Right forelimb (tissue), 1 donor: Measurements from ENCODE around the gene HRH1.
"Not testable (repeated sequence)": the region's sequence is repeated elsewhere in the genome, so short reads cannot be mapped to it uniquely, and the experiment has no call there.

Experiments
- DNase-seq: peaks from one replicate; pipeline ENCODE4 v3.0.0-alpha.2; 2018

Gene HRH1

GRCh38 chr3:11206953-11207352 lies 52.7 kb downstream of the HRH1 start:
- DNase-seq, result no peak

- DNase-seq, result no peak
Measured at GRCh38 chr3:11211531-11212298, 57.4 kb downstream of the HRH1 start.

- DNase-seq, result no peak
Measured at GRCh38 chr3:11212299-11212608, 58.0 kb downstream of the HRH1 start.

DNA sequence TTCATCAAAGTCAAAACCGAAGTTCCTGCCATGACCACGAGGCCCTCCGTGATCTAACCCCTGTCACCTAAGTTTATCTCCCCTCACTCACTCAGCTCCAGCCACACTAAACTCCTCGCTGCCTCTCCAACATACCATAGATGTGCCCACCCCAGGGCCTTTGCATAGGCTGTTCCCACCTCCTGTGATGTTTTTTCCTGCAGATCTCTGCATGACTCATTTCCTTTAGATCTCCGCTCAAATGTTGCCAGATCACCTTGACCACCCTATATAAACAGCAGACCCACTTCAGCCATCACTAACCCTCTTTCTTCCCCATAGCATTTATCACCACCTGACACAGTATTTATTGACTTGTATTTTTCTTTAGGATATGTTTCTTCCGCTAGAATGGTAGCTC lies 58.5 kb downstream of the HRH1 start:
- DNase-seq, result no peak

DNA sequence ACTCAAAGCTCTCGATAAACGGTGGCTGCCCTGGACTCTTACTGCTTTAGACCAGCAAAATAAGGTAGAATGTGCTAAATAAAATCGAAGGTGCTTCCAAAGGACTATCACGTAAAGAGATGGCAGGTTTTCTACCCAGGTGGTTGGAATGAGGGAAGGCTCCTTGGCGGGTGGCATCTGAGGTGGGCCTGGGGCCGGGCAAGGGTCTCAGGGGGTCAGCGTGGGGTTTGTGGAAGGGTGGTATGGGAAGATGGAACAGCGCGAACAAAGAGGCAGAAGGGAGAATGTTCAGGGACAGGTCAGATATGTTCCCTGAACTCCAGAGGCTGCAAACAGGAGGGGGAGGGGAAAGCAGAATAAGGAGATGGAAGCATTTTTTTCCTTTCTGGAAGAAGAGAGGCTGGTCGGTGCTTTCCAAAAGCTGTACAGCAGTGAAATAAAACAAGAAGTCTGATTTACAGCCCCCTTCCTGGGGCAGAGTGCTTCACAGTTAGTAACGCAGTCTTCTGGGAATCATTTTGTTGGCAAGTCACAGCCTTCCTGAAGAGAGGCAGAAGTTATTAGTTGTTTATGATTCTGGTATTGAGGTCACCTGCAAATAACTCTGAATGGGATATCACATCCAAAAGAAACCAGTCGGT lies 59.6 kb downstream of the HRH1 start:
- DNase-seq, result no peak

DNA sequence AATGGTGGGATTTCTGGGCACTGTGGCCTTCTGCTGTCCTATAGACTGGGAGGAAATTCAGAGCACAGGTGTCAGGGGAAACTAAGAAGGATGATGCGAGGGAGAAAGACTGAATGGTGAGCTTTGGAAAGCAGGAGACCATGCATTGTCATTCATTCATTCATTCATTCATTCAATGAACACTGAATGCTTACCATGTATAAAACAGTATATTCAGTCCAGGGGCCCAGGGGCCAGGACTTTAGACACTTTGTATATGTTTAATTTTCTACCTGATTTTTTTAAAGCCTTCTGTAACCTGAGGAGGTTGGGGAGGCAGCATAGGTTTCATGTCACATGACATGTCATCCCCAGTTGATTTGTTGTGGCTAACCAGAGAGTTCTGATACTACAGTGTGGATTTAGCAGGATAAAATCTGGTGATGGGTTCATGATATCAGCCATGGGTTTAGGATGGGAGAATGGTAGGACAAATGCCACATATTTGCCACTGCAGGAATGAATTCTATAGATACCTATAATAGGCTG lies 60.2 kb downstream of the HRH1 start:
- no peak for DNase-seq

GRCh38 chr3:11217370-11217769 lies 63.1 kb downstream of the HRH1 start:
- DNase-seq, result not testable (repeated sequence)

DNA sequence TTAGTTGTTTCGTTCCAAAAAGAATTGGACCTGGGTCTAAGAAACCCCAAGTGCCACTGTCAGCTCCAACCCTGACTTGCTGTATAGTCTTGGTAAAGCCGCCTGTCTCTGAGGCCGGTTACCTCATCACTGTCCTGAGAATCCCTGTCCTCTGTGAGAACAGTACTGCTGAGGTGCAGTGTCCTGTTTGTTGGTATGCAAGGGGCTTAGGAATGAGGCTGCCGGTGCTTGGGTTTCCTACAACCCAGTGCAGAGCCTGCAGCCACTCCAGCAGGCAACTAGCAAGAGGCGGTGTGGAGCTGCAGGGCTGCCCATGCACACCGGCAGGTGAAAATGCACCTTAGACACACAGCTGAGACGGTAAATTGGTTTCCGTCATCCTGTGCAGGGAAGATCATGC lies 65.9 kb downstream of the HRH1 start:
- no peak for DNase-seq

DNA sequence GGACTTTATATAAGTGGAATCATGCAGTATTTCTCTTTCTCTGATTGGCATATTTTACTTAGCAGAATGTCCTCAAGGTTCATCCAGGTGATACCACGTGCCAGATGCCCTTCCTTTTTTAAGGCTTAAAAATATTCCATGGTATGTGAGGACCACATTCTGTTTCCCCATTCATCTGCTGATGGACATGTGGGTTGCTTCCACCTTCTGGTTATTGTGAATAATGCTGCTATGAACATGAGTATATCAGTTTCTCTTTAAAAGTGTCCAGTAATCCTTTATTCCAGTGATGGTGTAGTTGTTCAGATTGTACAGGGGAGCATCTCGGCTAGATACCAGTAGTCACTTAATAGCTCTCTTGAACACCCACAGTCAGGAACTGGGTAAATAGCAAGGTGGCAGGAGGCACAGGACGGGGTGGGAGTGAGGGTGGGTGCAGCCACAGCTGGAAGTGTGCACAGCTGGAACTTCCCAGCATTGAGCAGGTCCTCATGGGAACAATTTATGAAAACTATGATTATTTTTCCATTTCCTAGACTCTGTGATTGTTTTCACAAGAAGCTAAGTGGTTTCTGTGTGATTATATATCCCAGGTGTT lies 67.6 kb downstream of the HRH1 start:
- DNase-seq, result no peak

DNA sequence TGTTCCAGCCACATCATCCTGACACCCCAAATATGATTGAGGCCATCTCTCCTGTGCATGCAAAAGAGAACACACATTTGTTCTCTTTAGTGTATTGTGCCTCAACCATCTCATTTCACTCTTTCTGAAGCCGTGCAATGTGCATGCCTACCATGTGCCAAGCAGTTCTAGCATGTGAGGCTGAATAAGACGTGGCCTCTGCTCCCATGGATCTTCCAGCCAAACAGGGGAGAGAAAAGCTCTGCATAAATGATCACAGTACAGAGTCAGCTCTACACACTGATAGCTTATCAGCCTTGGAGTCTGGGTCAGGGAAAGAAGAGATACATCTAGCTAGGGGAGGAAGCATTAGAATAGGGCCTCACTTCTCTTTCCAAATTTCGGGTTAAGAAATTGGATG lies 69.7 kb downstream of the HRH1 start:
- DNase-seq, result no peak

GRCh38 chr3:11224870-11225229 lies 70.6 kb downstream of the HRH1 start:
- DNase-seq, result no peak

- no peak for DNase-seq
Measured at GRCh38 chr3:11226042-11226370, 71.7 kb downstream of the HRH1 start.

DNA sequence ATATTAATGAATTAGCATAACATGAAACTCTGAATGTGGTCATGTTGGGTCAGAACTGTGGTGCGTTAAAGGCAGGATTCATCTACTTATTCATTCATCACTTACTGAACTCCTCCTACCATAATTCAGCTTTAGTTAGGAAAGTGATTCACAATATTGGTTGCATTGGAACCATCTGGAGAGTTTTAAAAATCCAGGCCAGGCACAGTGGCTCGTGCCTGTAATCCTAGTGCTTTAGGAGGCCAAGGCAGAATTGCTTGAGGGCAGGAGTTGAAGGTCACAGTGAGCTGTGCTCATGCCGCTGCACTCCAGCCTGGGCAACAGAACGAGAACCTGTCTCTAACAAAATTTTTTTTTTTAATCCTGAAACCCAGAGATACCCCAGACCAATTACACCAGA lies 73.7 kb downstream of the HRH1 start:
- DNase-seq, result no peak

GRCh38 chr3:11230125-11230524 lies 75.8 kb downstream of the HRH1 start:
- no peak for DNase-seq

GRCh38 chr3:11230832-11231231 lies 76.5 kb downstream of the HRH1 start:
- DNase-seq, result no peak

GRCh38 chr3:11235385-11235784 lies 81.1 kb downstream of the HRH1 start:
- DNase-seq, result no peak

- no peak for DNase-seq
Measured at GRCh38 chr3:11236588-11237461, 82.5 kb downstream of the HRH1 start.

DNA sequence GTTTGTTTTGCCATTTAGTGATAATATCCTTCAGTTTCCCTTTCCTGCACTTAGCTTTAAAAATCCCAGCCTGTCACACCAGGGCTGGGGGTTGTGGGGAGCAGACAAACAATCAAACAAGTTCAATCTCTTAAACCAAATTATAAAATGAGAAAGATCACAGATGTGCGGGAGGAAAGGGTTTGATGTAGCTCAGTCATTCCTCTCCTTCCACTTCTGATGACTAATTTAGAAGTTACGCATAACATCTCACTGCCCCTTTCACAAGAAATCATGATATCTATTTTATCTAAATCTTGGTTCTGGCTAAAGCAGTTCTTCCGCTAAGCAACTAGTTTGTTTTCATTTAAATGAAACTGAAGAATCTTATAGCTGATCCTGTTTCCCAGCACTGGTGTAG lies 83.8 kb downstream of the HRH1 start:
- no peak for DNase-seq

- DNase-seq, result no peak
Measured at GRCh38 chr3:11238880-11239279, 84.6 kb downstream of the HRH1 start.

GRCh38 chr3:11239796-11240195 lies 85.5 kb downstream of the HRH1 start:
- no peak for DNase-seq

- no peak for DNase-seq
Measured at GRCh38 chr3:11240496-11240895, 86.2 kb downstream of the HRH1 start.

- DNase-seq, result no peak
Measured at GRCh38 chr3:11244121-11244677, 89.9 kb downstream of the HRH1 start.

DNA sequence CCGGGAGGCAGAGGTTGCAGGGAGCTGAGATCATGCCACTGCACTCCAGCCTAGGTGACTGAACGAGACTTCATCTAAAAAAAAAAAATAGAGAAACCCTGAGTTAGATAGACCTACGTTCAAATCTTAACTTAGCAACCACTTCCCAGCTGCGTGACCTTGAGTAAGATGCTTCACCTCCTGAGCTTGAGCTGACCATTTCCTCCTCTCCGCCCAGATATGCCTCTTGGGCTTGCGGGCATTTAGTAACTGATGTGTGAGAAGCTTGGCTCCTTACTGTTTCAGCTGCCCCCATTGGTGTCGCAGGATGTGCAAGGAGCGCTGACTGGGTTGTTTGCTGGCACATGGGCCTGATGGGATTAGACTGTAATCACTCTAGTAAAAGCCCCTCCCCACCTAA lies 91.0 kb downstream of the HRH1 start:
- no peak for DNase-seq
